HG03135 (cell line): ENCODE results near the gene CYP2A7.
"Not testable (repeated sequence)": the region's sequence is repeated elsewhere in the genome, so short reads cannot be mapped to it uniquely, and the experiment has no call there.

Experiments
- ATAC-seq: cut with Tn5 transposase; IDR thresholded peaks from one replicate; pipeline ENCODE4 v1.9.1; 2021; ENCODE audit warnings: mild to moderate bottlenecking, moderate library complexity; ENCODE audit not compliant: unreplicated experiment

CYP2A7 gene

GRCh38 chr19:40899964-40900363 lies 17.9 kb upstream of the CYP2A7 start:
- not testable (repeated sequence) for ATAC-seq

GRCh38 chr19:40896843-40897789 lies 15.1 kb upstream of the CYP2A7 start:
- not testable (repeated sequence) for ATAC-seq

- no peak for ATAC-seq
These were observed 14.4 kb upstream of the CYP2A7 start for GRCh38 chr19:40896418-40896796.

- no peak for ATAC-seq
These were observed 11.1 kb upstream of the CYP2A7 start for GRCh38 chr19:40893112-40893511.

GRCh38 chr19:40889366-40889765 lies 7.3 kb upstream of the CYP2A7 start:
- no peak for ATAC-seq

GRCh38 chr19:40888191-40888590 lies 6.2 kb upstream of the CYP2A7 start:
- no peak for ATAC-seq

DNA sequence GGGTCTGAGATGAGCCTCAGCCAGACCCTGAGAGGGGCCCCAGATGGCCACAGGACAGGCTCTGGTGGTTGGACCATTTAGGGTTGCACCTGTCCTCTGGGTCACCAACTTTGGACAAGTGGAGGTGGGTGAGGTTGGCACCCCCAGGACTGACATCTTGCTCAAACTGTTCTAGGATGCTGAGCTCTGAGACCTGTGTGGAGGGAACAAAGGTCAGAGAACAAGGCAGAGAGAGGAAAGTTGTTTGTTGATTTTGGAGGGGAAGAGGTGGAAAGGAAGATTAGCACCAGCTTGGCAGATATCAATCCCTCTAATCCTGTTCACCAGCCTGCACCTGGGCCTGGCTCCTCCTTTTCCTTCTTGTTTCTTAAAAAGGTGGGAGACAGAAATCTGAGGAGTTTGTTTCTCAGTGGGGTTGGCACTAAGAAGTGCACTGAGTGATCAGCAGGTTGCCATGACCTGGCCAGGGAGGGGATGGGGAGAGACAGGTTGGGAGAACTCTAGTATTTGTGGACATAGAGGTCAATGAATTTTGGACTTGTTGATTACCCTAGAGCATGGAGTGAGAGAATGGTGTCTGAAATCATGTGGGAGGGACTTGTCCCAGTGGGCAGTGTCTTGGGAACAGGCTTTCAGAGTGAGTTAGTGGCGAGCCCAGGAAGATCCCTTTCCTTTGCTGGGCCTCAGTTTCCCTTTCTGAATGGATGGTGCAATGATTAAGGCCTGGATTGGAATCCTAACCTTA lies 2.3 kb upstream of the CYP2A7 start:
- ATAC-seq, result not testable (repeated sequence)

GRCh38 chr19:40879349-40879748 lies 2.7 kb downstream of the CYP2A7 start:
- not testable (repeated sequence) for ATAC-seq

- not testable (repeated sequence) for ATAC-seq
These were observed 6.5 kb downstream of the CYP2A7 start for GRCh38 chr19:40875526-40875951.

GRCh38 chr19:40874874-40875273 lies 7.2 kb downstream of the CYP2A7 start:
- not testable (repeated sequence) for ATAC-seq

DNA sequence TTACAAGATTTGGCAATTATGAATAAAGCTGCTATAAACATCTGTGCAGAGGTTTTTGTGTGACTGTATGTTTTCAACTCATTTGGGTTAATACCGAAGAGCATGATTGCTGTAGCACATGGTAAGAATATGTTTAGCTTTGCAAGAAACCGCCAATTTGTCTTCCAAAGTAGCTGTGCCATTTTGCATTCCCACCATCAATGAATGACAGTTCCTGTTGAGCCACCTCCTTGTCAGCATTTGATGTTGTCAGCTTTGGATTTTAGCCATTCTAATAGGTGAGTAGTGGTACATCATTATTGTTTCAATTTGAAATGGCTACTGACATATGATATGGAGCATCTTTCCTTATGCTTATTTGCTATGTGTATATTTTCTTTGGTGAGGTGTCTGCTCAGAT lies 8.2 kb downstream of the CYP2A7 start:
- ATAC-seq, result not testable (repeated sequence)

DNA sequence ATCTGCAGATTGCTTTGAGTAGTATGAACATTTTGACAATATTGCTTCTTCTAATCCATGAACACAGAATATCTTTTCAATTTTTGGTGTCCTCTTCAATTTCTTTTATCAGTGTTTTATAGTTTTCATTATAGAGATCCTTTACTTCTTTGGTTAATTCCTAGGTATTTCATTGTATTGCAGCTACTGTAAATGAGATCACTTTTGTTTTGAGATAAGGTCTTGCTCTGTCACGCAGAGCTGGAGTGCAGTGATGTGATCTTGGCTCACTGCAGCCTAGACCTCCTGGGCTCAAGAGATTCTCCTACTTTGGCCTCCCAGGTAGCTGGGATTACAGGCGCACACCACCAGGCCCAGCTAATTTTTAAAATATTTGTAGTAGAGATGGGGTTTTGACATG lies 9.8 kb downstream of the CYP2A7 start:
- no peak for ATAC-seq

DNA sequence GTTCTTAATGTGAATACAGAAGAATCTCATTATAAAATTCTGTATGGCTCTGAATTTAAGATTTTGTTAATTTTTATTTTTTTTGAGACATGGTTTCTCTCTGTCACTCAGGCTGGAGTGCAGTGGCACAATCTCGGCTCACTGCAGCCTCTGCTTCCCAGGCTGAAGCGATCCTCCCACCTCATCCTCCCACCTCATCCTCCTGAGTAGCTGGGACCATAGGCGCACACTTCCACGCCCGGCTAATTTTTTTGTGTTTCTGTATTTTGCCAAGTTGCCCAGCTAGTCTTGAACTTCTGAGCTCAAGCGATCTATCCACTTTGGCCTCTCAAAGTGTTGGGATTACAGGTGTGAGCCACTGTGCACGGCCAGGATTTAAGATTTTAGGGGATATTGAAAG lies 14.3 kb downstream of the CYP2A7 start:
- no peak for ATAC-seq

DNA sequence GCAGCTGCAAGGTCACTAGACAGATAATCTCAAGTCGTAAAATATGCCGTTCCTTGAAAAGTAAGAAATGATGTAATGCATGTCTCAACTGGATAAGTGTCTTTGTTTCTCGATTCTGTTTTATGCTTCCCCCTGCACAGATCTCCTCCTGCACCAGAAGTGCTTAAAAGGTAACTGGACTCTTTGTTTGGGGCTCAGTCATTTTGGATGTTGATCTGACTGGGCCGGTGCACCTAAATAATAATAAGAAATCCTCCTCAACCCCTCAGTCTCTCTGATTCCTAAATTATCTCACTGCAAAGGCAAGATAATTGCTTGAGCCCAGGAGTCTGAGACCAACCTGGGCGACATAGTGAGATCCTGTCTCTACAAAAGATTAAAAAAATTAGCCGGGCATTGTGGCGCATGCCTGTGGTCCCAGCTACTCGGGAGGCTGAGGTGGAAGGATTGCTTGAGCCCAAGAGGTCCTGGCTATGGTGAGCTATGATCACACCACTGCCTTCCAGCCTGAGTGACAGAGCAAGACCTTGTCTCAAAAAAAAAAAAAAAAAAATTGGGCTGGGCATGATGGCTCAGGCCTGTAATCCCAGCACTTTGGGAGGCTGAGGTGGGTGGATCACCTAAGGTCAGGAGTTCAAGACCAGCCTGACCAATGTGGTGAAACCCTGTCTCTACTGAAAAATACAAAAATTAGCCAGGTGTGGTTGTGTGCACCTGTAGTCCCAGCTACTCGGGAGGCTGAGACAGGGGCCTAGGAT lies 17.1 kb downstream of the CYP2A7 start:
- not testable (repeated sequence) for ATAC-seq

- no peak for ATAC-seq
These were observed 19.2 kb downstream of the CYP2A7 start for GRCh38 chr19:40862785-40863184.

- ATAC-seq, result no peak
These were observed 19.7 kb downstream of the CYP2A7 start for GRCh38 chr19:40862333-40862732.

GRCh38 chr19:40858109-40858508 lies 23.9 kb downstream of the CYP2A7 start:
- no peak for ATAC-seq

GRCh38 chr19:40852467-40853152 lies 29.4 kb downstream of the CYP2A7 start:
- not testable (repeated sequence) for ATAC-seq

DNA sequence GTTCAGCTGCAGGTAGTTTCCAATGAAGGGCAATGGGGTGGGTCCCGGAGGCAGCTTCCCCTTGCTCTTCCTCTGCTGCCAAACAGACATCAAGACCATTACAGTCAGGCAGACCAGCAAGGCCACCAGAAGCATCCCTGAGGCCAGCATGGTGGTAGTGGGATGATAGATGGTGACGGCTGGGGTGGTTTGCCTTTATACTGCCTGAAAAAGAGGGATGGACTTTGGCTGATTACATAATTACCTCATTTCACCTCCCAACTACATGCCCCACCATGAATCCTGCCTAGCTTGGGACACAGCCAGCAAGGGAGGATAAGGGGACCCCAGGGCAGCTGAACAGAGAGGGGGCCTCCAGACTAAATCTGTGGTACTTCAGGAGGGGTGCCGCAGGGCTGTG lies 31.8 kb downstream of the CYP2A7 start, which contains the start of gene CYP2A6:
Gene CYP2A6 (minus strand): TSS at position 171 of the 400 bp plus-strand sequence. CDS start 21 bp downstream, at position 150.
- not testable (repeated sequence) for ATAC-seq

GRCh38 chr19:40846722-40847121 lies 35.3 kb downstream of the CYP2A7 start:
- not testable (repeated sequence) for ATAC-seq
